AG10803 (cell line): Measurements from ENCODE around the gene TMEM54.

Experiments
- DNase-seq: peaks from one replicate; pipeline ENCODE4 v3.0.0; 2010; ENCODE audit warnings: low read depth
- H3K4me3 ChIP-seq: 2 replicates; pipeline ENCODE4 v1.5.1; 2011; ENCODE audit warnings: mild to moderate bottlenecking, low read length, control low read depth
- TF ChIP-seq, protein P1 (sequence below): conservative IDR thresholded peaks from 2 replicates; pipeline ENCODE4 v1.5.1; 2011; ENCODE audit warnings: mild to moderate bottlenecking, low read length, control low read depth, inconsistent platforms

Gene TMEM54

DNA sequence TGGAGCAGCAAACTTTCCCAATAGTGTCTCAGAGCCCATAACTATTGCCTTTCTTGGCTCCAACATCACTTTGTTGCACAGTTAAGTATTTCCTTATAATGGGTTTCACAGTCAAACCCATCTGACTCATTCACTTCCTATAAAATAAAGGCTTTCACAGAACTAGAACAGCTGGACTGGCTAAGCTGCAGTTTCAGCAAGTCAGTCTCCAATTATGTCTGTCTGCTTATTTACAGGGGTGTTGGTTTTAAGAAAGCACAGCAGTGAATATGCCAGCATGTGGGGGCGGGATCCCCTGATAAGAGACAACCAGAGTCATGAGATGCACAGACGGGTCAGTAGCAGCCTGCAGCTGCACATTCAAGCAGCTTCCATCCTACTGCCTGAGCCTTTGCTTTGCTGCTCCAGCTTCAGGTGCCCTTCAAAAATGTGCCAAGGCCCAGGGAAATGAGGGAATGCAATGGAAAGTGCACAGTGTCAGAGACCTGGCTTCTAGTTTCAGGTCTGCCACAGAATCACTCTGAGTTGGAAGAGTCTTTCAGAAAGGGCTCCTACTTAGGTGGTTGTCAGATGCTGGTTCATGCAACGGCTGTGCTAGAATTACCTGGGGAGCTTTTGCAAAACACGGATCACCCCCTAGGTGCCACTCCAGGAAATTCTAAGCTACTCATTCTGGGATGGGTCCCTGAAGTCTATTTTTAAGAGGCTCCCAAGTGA is 38.6 kb upstream of the TMEM54 start:
- TF ChIP-seq, protein P1, sequence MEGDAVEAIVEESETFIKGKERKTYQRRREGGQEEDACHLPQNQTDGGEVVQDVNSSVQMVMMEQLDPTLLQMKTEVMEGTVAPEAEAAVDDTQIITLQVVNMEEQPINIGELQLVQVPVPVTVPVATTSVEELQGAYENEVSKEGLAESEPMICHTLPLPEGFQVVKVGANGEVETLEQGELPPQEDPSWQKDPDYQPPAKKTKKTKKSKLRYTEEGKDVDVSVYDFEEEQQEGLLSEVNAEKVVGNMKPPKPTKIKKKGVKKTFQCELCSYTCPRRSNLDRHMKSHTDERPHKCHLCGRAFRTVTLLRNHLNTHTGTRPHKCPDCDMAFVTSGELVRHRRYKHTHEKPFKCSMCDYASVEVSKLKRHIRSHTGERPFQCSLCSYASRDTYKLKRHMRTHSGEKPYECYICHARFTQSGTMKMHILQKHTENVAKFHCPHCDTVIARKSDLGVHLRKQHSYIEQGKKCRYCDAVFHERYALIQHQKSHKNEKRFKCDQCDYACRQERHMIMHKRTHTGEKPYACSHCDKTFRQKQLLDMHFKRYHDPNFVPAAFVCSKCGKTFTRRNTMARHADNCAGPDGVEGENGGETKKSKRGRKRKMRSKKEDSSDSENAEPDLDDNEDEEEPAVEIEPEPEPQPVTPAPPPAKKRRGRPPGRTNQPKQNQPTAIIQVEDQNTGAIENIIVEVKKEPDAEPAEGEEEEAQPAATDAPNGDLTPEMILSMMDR = no peak
- DNase-seq = peak; percentile 87
- no peak overlapping the region for H3K4me3 ChIP-seq

DNA sequence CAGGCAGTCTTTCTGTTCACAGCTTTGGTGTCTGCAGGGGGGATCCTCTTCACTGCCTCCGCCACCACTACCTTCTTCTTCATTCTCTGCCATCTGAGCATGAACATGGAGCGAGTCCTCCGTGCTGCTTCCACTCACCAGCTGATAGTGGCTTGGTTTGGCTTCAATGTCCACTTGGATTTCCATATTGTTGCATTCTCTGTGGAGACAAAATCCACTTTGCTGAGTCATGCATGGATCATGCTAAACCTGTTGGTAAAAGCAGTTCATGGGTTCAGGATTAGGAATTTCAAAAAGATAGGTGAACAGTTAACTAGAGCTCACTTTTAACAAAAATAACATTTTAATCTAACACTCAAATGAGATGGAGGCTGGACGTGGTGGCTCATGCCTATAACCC is 35.9 kb upstream of the TMEM54 start:
- no peak for DNase-seq
- TF ChIP-seq, protein P1 = no peak
- no peak overlapping the region for H3K4me3 ChIP-seq

DNA sequence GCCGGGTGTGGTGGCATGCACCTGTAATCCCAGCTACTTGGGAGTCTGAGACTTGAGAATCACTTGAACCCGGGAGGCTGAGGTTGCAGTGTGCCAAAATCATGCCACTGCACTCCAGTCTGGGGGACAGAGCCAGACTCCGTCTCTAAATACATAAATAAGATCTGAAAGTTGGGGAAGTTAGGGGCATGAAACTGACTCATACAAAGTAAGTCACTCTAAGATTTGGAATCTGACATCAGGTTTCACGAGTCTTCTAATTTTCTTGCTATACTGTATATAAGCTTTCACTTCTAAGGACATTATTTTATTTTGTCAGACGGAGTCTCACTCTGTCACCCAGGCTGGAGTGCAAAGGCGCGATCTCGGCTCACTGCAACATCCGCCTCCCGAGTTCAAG is 33.3 kb upstream of the TMEM54 start:
- DNase-seq = no peak
- TF ChIP-seq, protein P1 = no peak
- no peak overlapping the region for H3K4me3 ChIP-seq

DNA sequence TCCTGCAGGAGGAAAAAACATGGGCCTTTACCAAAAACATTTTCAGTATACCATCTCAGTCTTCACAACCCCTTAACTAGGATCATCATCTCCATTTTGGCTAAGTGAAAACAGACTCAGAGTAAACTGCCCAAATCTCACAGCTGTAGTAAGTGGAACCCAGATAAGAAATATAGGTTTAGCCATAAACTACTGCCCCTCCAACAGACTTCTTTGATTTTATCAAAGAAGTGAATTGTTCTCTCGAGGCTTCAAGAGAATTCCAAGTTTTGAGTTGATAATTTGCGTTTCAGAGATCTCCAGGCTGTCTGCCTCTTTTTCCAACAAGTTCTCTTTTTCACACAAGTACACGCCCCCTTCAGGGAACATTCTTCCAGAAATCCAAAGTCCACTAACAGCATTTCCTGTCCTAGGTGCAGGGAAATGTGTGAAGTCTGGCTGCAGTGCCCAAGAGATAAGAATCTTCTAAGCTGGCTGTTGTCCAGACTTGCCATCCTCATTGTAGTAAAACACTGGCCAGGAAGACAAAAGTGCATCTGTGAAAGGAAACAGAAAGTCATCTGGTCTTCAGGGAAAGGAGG is 32.6 kb upstream of the TMEM54 start:
- TF ChIP-seq, protein P1 = no peak
- peak; percentile 23 for DNase-seq
- no peak overlapping the region for H3K4me3 ChIP-seq

DNA sequence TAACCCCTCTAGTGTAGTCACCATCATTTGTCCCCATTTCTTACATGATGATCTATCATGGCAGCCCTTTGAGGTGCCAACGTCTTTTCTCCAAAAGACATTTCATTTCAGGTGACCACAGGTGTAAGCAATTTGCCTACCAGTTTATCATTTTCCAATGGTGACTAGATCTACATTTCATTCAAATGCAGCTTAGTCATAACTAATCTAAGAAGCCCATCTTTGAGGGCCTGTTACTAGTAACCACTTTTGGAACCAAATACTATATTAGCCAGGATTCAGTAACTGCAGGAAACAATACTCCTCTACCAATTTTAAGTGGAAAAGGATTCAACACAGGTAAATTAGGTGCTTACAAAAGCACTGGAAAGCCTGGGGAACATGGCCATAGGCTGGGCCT is 30.6 kb upstream of the TMEM54 start:
- TF ChIP-seq, protein P1 = no peak
- H3K4me3 ChIP-seq = no peak overlapping the region
- DNase-seq = no peak

DNA sequence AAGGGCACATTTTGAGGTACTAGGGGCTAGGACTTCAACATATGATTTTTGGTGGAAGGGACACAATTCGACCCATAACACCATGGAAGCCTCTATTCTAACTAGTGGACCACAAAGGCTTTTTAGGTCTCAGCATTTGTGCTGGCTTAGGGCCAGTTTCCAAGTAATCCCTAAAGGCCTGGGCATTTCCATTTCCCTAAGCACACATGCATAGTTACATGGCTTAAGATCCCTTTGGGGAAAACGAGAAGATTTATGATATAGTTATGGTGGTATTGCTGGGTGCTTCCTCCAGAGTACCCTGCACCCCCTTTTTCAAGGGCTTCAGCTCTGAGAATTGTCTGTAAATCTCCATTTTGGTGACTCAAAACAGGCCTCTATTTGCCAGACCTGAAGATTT is 28.2 kb upstream of the TMEM54 start:
- no peak overlapping the region for H3K4me3 ChIP-seq
- TF ChIP-seq, protein P1 = no peak
- DNase-seq = no peak

DNA sequence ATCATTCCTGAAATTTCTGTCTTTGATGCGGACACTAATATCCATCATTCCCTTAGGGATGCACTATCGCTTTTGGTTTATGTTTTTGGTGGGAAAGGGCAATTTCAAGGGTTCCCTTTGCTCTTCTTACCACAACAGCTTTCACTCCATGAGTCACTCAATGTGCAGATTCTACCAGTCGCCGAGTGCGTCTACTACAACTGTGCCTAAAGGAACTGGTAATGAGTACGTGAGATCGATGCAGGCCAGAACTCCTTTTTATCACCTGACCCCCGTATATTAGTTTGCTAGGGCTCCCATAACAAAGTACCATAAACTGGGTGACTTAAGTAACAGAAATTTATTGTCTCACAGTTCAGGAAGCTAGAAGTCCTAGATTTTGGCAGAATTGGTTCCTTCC is 27.5 kb upstream of the TMEM54 start:
- TF ChIP-seq, protein P1 = no peak
- no peak for DNase-seq
- no peak overlapping the region for H3K4me3 ChIP-seq
